Activated CD8-positive, alpha-beta memory T cell treated with anti-CD3 and anti-CD28 coated beads for 48 hours (primary cell): ENCODE measurements around the gene TAF6L.
"Not testable (repeated sequence)": the region's sequence is repeated elsewhere in the genome, so short reads cannot be mapped to it uniquely, and the experiment has no call there.

ENCODE experiments used
- DNase-seq, 3 experiments: peaks; one replicate each; pipeline ENCODE4 v3.0.0-alpha.2; 2020; ENCODE audit warnings: low read depth in 2 of 3, low spot score in 2 of 3

TAF6L gene

GRCh38 chr11:62757846-62758788 is 13.1 kb upstream of the TAF6L start:
- DNase-seq = no peak

- not testable (repeated sequence) for DNase-seq
Measured at GRCh38 chr11:62760867-62761227, 10.3 kb upstream of the TAF6L start.

GRCh38 chr11:62770778-62771143 is 435 bp upstream of the TAF6L start:
- no peak for DNase-seq

- DNase-seq = no peak
Measured at GRCh38 chr11:62774407-62774806, 3.2 kb downstream of the TAF6L start.

- no peak for DNase-seq
Measured at GRCh38 chr11:62775646-62776045, 4.5 kb downstream of the TAF6L start.

- DNase-seq = no peak
Measured at GRCh38 chr11:62777389-62777788, 6.2 kb downstream of the TAF6L start.

- DNase-seq = no peak
Measured at GRCh38 chr11:62778441-62778840, 7.2 kb downstream of the TAF6L start.

GRCh38 chr11:62782753-62783152 is 11.6 kb downstream of the TAF6L start:
- DNase-seq = no peak

- peak; percentile 70 to 81 (median 79) for DNase-seq
Measured at GRCh38 chr11:62786318-62787004, 15.3 kb downstream of the TAF6L start.

GRCh38 chr11:62787005-62787759 is 16.0 kb downstream of the TAF6L start, which contains the start of gene TMEM179B:
Gene TMEM179B, plus strand, starts transcription at chr11:62787402. Its CDS starts 30 bp downstream, at chr11:62787432.
- peak; percentile 93 to 99 (median 98) for DNase-seq

GRCh38 chr11:62788991-62789390 is 17.8 kb downstream of the TAF6L start:
- no peak for DNase-seq

- DNase-seq = no peak
Measured at GRCh38 chr11:62789576-62789975, 18.4 kb downstream of the TAF6L start.

- DNase-seq = peak; percentile 76 to 81 (median 79)
Measured at GRCh38 chr11:62791501-62792201, 20.5 kb downstream of the TAF6L start, which contains the start of gene TMEM223. Gene TMEM223, minus strand, starts transcription at chr11:62792006. Its CDS starts 12 bp downstream, at chr11:62791994.

GRCh38 chr11:62792202-62792575 is 21.0 kb downstream of the TAF6L start:
- DNase-seq = no peak

GRCh38 chr11:62794201-62794775 is 23.1 kb downstream of the TAF6L start:
- no peak for DNase-seq

- no peak for DNase-seq
Measured at GRCh38 chr11:62796281-62796680, 25.1 kb downstream of the TAF6L start.

- DNase-seq = no peak
Measured at GRCh38 chr11:62799486-62799885, 28.3 kb downstream of the TAF6L start.

GRCh38 chr11:62801071-62801470 is 29.9 kb downstream of the TAF6L start:
- no peak for DNase-seq

- DNase-seq = no peak
Measured at GRCh38 chr11:62804310-62805075, 33.3 kb downstream of the TAF6L start.
